Activated CD8-positive, alpha-beta memory T cell treated with anti-CD3 and anti-CD28 coated beads for 1 hour (primary cell): ENCODE measurements around the gene CLMN.
"Not testable (repeated sequence)": the region's sequence is repeated elsewhere in the genome, so short reads cannot be mapped to it uniquely, and the experiment has no call there.

Experiments used
- DNase-seq, 2 donors: peaks; one replicate each; pipeline ENCODE4 v3.0.0-alpha.2; 2020; ENCODE audit warnings: low read depth in 1 of 2; ENCODE audit errors: extremely low read depth in 1 of 2

Gene CLMN

DNA sequence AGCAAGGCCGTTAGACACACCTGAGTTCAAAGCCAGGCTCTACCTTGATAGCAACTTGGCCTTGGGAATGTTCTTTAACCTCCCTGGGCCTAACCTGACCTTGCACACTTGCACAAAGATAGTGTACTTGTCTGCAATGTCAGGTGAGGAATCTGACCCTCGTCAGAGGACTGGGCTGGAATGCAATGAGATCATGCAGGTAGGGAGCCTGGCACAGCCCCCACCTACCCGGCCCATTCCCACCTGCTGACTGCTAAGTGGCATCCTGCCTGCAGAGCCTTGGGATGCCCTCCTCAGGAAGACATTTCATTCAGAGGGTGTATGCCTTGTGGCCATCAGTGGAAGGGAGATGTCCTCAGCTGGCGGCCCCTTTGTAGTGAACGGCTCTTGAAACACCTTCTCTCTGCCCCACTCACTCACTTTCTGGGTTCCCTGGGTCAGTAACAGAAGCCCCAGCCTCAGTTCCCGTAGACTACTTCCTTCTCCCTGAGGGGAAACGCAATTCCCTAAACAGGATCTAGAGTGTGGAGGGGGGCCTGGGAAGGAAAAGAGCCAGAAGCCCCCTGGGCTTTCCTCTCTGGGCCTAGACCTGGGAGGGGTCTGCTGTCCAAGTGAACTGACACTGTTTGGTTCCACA, 94.3 kb downstream of the CLMN start:
- DNase-seq: no peak

DNA sequence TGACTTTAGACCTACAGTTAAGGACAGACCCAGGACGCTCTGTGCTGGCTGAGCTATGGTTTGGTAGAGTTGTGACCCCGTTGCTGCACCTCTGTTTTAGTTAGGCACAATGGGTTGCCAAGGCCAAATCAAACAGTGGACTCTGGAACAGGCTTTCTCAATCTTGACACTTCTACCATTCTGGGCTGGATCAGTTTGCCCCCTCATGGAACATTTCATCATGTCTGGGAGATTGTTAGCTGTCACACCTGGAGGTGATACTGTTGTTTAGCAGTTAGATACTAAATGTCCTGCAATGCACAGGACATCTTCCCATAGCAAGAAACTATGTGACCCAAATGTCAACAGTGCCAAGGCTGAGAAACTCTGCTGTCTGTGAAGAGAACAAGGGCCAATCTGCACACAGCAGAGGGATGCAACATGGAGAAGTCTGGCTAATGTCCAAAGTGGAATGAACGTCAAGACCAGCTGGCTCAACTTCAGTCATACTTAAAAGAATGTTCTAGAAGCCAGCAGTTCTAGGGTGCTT, 96.8 kb downstream of the CLMN start:
- DNase-seq: no peak

DNA sequence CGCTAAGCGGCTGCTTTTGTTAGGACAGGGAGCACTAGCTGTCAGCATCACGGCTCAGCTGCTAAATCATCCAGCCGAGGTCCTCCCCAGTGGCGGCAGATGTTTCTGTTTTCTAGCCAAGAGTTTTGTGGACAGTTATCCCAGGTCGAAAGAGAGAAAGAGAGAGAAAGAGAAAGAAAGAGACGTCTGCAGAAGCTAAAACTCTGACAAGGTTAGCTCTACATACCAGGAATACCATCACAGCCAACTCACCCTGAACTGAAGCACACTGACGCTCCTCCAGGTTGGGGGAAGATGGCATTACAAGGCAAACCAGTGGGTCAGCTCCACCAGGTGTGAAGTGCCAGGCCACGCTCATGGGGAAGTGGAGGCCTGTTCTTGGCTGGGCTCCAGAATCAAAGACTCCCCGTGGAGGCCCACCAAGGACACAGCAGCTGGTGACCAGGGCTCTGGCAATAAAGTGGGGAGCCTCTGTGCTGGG, 97.5 kb downstream of the CLMN start:
- no peak for DNase-seq

DNA sequence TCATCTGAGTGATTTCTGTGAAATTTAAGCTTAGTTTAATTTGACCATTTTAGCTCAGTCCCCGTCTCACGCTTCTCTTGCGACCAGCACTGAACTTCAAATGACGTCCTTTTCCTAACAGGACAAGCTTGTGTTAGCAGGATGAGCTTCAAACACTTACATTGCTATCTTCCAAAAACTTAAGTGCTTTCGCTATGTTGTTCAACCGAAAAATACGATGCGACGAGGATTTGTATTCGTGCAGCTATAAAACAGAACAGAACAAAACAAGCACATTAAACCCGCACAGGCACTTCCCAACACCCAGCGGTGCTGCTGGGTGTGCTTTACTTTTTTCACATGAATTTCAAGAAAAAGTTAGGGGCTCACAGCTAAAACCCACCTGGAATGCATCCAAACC, 98.2 kb downstream of the CLMN start:
- DNase-seq: no peak

DNA sequence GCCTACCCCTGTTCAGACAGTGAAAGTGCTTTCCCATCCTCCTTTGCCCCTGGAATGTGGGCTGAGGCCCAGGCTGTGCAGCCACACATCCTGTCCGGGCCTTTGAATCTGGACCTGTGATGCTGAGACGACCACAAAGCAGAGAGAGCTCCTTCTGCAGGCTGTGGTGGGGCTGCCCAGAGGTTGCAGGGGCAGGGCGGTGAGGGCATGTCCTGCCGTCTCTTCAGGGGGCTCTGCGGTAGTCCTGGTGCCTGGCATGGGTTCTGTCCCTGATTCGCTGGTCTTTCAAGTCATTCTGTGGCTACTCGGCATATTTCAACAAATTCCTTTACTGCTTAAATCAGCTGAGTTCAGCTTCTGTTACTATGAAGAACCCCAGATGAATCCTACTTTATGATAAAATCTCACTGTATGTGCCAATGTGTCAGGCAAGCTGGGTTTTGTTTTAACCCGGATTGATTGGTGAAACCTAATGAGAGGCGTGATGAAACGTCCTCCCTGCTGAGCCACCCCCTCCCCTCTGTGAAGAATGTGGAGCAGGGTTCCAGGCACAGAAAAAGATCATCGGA, 99.0 kb downstream of the CLMN start:
- DNase-seq: no peak

DNA sequence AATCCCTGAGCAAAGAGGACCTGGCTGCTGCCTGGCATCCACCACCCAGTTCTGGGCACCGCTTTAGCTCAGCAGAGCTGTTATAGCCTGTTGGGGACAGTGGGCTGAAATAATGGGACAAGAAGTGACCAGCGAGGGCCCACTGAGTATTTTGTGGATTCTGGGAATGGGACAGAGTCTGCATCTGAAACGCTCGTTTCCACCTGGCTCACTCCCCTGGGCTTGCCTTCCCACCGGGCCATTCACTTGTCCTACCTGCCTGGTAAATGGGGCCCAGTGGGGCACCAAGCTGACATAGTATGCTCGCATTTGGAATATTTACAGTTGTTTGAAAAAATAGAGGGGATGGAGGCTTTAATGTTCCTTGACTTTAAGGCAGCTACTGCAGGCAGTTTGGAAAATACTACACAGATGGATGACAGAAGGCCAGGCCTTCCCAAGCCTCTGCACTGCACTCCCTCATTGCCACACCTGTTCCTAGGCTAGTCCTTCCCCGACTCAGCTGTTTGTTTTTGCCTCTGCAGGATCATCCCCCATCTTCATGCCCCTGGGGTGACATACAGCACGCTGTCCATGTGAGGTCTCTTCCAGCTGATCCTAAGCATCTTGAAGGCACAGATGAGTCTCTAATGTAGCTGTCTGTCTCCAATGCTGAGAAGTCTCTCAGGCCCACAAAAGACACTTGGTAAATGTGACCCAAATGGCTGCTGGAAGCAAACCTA, 101.1 kb downstream of the CLMN start:
- DNase-seq: no peak

DNA sequence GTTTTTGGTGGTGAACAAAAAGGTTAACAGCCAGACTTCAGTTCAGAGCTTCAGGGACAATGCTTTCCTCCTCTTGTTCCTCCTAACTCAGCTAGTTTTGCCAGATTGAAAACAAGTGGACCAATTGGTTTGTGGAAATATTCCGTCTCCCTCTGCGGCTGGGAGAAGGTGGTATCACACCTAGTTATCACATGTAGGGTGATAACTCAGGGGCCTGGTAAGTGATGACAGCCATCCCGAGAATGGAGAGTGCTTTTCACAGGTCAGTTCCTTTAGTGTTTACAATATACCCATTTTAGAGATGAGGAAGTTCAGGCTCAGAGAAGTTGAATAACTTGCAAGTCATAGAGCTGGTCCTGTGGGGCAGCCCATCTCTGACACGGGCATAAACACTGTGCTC, 101.7 kb downstream of the CLMN start:
- DNase-seq: no peak

DNA sequence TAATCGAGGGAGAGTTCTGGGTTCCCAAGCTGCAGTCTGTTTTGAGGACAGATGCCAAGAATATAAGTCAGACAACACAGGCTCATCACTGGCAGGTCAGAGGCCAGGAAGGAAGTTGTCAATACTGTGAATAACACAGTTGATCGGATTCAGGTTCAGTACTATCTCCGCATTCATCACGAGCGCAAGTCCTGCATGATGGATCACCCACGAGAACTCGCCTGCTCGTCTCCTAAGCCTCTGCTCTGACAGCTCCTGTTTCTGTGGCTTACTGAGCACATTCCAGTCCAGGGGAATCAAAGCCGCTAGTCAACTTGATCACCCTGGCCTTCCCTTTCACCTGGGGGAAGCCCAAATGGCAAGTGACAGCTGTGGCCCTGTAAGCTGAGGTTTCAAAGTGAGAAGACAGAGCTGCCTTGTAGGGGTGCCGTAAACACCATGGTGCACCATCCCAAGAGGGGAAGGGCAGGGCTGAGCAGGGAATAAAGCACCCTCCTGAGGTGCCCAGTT, 102.3 kb downstream of the CLMN start:
- DNase-seq: no peak

DNA sequence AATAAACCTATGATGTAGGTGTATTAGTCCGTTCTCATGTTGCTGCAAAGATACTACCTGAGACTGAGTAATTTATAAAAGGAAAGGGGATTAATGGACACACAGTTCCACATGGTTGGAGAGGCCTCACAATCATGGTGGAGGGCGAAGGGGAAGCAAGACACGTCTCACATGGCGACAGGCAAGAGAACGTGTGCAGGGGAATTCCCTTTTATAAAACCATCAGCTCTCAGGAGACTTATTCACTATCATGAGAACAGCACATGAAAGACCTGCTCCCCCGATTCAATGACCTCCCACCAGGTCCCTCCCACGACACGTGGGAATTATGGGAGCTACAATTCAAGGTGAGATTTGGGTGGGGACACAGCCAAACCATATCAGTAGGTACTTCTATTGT, 103.7 kb downstream of the CLMN start:
- DNase-seq: no peak

DNA sequence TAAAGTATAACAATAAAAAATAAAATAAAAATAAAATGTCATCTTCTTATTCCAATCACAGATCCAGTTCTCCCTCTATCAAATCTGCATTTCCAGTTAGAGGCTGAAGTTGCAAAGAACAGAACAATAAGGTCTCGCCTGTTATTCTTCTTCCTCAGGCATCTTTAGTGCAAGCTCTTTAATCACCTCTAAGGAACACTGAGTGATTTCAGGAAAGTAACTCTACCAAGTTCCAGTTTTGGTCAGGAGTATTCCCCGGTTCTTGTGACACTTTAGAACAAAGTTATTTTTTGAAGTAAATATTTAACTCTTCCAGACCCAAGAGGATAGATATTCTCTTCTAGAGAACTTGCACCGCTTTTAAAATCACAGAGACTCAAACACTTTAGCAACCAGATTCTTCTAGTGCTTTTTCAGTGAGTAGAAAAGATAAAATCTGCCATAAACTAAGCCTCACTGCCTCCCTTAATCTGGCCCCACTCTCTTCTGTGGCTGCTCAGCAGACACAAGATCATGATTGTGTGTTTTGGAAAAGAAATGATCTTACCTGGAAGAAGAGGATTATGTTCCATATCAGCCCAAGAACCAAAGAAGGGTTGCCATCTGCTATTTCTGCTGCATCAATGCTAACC, 104.5 kb downstream of the CLMN start:
- no peak for DNase-seq

DNA sequence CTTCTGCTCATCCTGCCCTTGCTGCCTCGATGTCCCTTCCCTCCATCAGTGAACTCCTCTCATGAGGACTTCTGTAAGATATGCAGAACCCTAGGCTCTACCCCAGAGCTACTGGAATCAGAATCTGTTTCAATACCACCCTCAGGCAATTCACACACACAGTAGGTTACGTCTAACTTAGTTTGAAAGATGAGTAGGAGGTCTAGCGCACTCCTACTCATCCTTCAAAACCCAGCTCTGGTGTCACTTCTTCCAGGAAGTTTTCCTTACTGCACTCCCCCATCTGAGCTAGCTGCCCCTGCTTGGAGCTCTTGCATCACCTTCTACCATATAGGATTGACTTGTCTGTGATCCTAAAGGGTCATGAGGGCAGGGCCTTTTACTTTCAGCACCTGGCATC, 105.9 kb downstream of the CLMN start:
- DNase-seq: no peak

DNA sequence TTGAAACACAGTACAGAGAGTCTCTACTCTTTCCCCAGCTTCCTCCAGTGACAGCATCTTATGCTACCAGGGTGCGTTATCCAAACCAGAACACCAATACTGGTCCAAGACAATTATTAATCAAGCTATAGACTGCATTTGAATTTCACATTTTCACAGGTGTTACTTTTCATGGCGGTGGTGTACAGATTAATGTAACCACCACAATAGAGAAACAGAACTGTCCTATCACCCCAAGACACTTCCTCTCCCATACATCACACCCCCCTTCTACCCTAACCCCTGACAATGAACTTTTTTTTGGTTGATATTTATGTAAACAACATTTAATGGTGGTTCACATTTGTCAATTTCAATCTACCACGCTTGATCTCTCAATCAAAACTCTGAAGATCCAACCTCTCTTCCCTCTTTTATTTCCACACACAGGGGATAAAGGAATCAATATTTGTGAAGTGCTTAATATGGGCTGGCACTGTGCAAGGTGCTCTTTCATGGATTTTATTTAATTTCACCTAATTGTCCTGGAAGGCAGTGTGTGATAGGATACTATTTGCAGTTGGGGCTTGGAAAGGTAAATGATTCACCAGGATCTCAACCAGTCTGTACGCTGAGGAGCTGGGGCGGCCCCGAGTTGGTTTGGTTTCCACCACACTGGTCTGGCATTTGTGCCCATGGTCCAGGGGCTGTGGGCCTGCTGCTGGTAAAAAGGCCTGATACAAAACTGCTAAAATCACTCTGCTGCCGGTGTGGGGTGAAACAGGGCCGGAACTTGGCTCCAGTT, 107.8 kb downstream of the CLMN start:
- DNase-seq: no peak

DNA sequence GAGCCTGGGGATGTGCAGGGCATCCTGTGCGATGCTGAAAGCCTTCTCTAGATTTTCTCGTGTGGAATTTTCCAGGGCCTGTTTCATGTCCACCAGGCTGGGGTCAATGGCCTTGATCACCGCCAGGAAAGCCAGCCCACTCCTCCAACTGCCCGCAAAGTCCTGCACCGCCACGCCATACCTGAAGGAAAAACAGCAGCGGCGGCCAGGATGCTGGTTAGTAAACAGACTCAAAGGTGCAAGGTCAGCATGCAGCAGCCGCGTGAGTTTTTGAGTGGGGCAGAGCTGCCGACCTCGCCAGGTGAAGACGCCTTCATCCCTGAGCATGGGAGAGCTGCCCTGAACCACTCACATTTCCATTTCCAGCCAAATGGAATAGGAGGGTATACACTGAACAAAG, 109.0 kb downstream of the CLMN start:
- DNase-seq: no peak

DNA sequence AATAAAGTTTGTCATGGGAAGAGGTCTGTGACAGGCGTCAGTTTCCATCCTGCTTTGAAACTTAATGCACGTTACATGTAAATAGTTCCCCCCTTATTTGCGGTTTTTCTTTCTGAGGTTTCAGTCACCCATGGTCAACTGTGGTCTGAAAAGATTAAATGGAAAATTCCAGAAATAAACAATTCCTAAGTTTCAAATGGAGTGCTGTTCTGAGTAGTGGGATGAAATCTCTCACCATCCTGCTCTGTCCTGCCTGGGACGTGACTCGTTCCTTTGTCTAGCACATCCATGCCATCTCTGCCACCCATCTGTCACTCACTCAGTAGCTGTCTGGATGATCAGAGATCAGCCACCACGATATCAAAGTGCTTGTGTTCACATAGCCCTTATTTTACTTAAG, 111.1 kb downstream of the CLMN start:
- DNase-seq: no peak

DNA sequence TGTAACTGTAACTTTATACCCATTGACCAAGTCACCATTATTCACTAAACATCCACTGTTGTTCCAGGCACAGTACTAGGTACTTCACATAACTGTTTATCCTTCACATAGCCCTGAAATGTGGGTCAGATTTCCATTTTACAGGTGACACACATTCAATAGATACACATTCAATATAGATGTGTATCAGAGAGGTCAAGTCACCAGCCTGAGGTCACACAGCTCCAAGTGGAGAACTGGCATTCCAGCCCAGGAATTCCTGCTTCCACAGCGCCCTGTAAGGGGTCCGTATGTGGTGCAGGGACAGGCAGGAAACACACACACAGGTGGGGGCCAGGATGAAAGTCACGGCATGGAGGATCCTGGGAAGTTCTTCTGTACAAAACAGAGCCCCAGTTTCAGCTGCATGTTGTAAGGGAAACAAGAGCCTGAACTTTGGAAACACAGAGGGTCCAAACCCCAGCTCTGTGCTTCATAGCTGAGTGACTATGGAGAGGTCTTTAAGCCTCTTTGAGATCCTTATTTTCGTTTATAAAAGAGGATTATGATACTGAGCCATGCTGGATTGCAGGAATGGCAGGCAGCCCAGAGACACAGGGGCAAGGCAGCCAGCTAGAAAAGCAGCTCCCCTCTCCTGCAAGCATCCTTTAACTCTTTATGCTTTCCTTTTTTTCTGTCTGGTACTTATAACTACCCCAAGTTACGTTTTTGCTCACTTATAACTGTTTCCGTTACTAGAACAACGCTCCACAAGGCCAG, 112.1 kb downstream of the CLMN start:
- no peak for DNase-seq

DNA sequence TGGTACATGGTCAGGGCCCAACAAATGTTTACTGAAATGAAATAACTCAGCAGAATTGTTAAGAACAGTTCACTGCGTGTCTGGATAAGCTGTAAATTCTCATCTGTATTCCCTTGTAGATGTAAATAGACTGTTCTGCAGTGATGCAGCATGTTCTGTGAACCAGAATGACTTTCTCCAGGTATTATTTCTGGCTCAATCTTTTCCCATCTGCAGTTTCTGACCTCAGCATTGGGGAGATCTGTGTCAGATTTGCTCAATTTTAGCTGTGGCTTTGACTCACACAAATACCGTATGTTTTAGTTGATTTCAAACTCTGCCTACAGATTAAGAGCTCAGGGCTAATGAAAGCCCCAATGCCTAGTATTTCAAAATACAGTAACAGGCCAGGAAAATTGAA, 113.2 kb downstream of the CLMN start:
- no peak for DNase-seq

DNA sequence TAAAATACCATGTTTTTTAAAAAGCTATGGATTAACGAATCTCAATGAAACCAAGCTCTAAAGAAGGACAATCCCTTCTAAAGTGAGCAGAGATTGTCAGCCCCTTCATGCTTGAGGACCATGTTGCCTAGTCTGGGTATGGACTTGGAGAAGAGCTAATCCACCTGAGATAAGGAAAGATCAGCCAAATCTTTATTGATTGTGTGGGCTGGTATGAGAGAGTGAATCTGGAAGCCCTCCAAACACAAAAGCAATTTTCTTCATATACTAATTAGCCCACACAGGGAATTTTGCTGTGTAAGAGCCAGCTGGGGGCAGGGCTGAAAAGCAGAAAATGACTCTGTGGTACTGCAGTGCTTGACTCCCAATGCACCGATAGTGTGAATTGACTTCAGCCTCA, 115.0 kb downstream of the CLMN start:
- DNase-seq: no peak

DNA sequence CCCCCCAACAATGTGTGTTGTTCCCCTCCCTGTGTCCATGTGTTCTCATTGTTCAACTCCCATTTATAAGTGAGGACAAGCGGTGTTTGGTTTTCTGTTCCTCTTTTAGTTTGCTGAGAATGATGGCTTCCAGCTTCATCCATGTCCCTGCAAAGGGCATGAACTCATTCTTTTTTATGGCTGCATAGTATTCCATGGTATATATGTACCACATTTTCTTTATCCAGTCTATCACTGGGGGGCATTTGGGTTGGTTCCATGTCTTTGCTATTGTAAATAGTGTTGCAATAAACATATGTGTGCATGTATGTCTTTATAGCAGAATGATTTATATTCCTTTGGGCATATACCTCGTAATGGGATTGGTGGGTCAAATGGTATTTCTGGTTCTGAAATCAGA, 118.0 kb downstream of the CLMN start:
- not testable (repeated sequence) for DNase-seq

DNA sequence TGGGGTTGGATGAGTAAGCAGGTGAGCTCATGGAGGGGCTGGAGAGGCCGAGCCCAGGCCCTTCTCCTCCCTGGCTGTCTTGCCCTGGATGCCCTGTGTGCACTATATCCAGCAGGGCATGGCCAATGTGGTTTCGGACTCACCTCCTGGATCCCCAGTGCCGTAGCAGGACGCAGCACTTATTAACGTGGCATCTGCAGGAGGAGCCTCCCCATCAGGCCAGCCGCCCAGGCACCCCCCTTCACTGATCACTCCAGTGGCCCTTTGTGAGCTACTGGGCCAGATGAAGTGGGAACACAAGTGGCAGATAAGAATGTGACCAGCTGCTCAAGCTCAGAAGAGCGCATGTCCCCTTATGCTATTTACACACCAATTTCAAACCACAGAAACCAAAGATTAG, 119.3 kb downstream of the CLMN start:
- no peak for DNase-seq
